ENCODE data around the gene GALNT18. TPM values are rescaled to one million over a fixed set of nuclear protein-coding genes. Genes with fewer than 3 reads are reported as not detected.

Gene GALNT18
- total and polyA plus RNA-seq, 2 donors: 7.9 to 16.1 TPM

DNA sequence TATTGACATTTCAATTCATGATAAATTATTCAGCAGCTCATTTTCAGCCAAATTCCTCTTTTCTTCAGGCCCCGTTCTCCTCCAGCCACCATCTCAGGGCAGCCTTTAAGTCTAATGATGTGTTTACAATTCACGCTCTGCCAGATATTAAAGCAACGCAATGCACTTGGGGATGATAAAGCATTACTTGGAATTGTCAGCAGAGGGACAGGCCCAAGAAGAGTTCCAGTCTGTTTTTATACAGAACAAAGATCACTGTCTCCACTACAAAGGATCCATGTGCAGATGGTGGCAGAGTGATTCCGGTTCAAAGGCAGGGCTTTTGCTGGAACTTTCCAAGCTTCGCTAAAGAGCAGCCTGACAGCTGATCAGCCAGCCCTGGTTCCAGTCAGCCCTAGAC, 13.6 kb upstream of the GALNT18 start:
- Histone ChIP-seq H3K27me3 (ENCODE audit: control insufficient read depth in 2 of 2, insufficient read depth in 1 of 2, low read length in 1 of 2) (peaks cover 0 to 10% of the 10 kb centered on the region in 2 donors), H3K27ac (ENCODE audit: low read depth in 1 of 2, low read length in 1 of 2) (no peak overlapping the region), H3K4me3 (ENCODE audit: low read length in 2 of 2) (no peak overlapping the region), H3K4me1 (ENCODE audit: control insufficient read depth in 2 of 2, insufficient read depth in 2 of 2, low read length in 2 of 2) (no peaks in the 10 kb centered on the region), H3K9me3 (ENCODE audit: control insufficient read depth in 2 of 2, insufficient read depth in 1 of 2, low read length in 1 of 2) (peaks cover 0 to 5% of the 10 kb centered on the region in 2 donors), H3K36me3 (ENCODE audit: control insufficient read depth in 2 of 2, insufficient read depth in 2 of 2, low read length in 1 of 2) (no peaks in the 10 kb centered on the region)
- 92% methylated on average over 5 of the region's 5 CpGs for WGBS
- no peak for DNase-seq (ENCODE audit: low read depth in 6 of 9, low spot score in 9 of 9)

DNA sequence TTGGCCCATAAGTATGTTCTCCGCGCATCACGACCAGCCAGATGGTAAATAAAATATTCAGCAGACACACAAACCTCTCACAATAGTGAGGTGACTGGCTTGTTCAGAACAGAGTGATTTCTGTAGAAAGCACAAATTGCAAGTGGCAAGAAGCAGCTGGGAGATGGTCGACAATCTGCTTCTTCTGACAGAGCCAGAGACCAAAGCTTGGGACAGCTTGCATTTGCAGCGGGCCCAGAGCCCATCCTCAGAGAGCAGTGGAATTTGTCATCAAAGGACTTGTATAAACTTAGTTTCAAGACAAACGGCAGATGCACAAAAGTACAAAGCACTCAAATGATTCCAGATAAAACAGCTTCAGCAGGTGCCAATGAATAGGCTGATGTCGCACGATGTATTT, 7.6 kb upstream of the GALNT18 start:
- no peaks in the 10 kb centered on the region for H3K36me3 ChIP-seq (ENCODE audit: control insufficient read depth in 2 of 2, insufficient read depth in 2 of 2, low read length in 1 of 2)
- no peak overlapping the region for H3K4me3 ChIP-seq (ENCODE audit: low read length in 2 of 2)
- 95% methylated on average over 8 of the region's 8 CpGs for WGBS
- H3K27ac ChIP-seq (ENCODE audit: low read depth in 1 of 2, low read length in 1 of 2): no peak overlapping the region
- peaks cover 0 to 5% of the 10 kb centered on the region in 2 donors for H3K9me3 ChIP-seq (ENCODE audit: control insufficient read depth in 2 of 2, insufficient read depth in 1 of 2, low read length in 1 of 2)
- peaks cover 0 to 10% of the 10 kb centered on the region in 2 donors for H3K27me3 ChIP-seq (ENCODE audit: control insufficient read depth in 2 of 2, insufficient read depth in 1 of 2, low read length in 1 of 2)
- no peak for DNase-seq (ENCODE audit: low read depth in 6 of 9, low spot score in 9 of 9)
- H3K4me1 ChIP-seq (ENCODE audit: control insufficient read depth in 2 of 2, insufficient read depth in 2 of 2, low read length in 2 of 2): no peaks in the 10 kb centered on the region

DNA sequence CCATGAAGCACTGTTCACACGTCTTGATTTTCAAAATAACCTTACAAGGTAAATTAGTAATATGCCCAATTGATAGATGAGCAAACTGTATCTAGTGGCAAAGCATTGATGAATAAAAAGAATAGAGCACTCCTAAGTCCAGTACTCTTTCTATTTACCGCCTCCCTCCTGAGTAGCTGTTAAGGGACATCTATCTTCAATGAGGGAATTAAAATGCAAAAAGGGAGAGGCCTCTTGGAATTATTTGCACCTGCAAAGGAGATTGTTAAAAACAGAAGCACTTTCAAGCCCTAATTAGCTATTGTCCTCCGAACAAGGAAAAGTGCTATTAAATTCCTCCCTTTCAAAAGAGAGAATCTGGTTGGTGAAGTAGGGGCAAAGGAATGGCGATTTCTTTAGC, 6.8 kb upstream of the GALNT18 start:
- DNase-seq (ENCODE audit: low read depth in 6 of 9, low spot score in 9 of 9): no peak

DNA sequence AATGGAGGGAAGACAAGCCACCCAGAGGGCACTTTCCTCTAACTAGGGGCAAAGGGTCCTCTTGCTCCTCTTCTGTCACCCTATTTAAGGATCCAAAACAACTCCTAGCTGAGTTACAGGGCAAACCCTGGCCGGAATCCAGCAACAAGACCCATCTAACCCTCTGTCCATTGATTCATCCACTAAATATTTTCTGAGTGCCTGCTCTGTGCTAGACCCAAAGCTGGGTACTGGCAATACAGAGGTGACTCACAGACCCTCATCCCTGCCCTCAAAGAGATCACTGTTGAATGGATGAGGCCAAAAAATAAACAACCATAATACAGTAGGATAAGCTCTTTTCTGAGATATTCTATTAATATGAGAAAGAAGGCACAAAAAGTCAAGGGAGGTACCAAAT, 4.3 kb upstream of the GALNT18 start:
- H3K4me3 ChIP-seq (ENCODE audit: low read length in 2 of 2): no peak overlapping the region
- 93% methylated on average over 1 of the region's 1 CpG for WGBS
- no peaks in the 10 kb centered on the region for H3K9me3 ChIP-seq (ENCODE audit: control insufficient read depth in 2 of 2, insufficient read depth in 1 of 2, low read length in 1 of 2)
- peaks cover 9 to 21% of the 10 kb centered on the region in 2 donors for H3K27me3 ChIP-seq (ENCODE audit: control insufficient read depth in 2 of 2, insufficient read depth in 1 of 2, low read length in 1 of 2)
- H3K4me1 ChIP-seq (ENCODE audit: control insufficient read depth in 2 of 2, insufficient read depth in 2 of 2, low read length in 2 of 2): peaks cover 2 to 10% of the 10 kb centered on the region in 2 donors
- DNase-seq (ENCODE audit: low read depth in 6 of 9, low spot score in 9 of 9): no peak
- H3K27ac ChIP-seq (ENCODE audit: low read depth in 1 of 2, low read length in 1 of 2): no peak overlapping the region
- H3K36me3 ChIP-seq (ENCODE audit: control insufficient read depth in 2 of 2, insufficient read depth in 2 of 2, low read length in 1 of 2): no peaks in the 10 kb centered on the region

More for the DNA sequence above, 6.8 kb upstream of the GALNT18 start:
- Histone ChIP-seq H3K27ac (ENCODE audit: low read depth in 1 of 2, low read length in 1 of 2) (no peak overlapping the region), H3K27me3 (ENCODE audit: control insufficient read depth in 2 of 2, insufficient read depth in 1 of 2, low read length in 1 of 2) (peaks cover 0 to 12% of the 10 kb centered on the region in 2 donors), H3K4me3 (ENCODE audit: low read length in 2 of 2) (no peak overlapping the region), H3K4me1 (ENCODE audit: control insufficient read depth in 2 of 2, insufficient read depth in 2 of 2, low read length in 2 of 2) (no peaks in the 10 kb centered on the region), H3K36me3 (ENCODE audit: control insufficient read depth in 2 of 2, insufficient read depth in 2 of 2, low read length in 1 of 2) (no peaks in the 10 kb centered on the region), H3K9me3 (ENCODE audit: control insufficient read depth in 2 of 2, insufficient read depth in 1 of 2, low read length in 1 of 2) (peaks cover 0 to 5% of the 10 kb centered on the region in 2 donors)
- WGBS: 96% methylated on average over 4 of the region's 4 CpGs

GRCh38 chr11:11624926-11625325, 3.1 kb upstream of the GALNT18 start:
- WGBS: 98% methylated on average over 4 of the region's 4 CpGs

DNA sequence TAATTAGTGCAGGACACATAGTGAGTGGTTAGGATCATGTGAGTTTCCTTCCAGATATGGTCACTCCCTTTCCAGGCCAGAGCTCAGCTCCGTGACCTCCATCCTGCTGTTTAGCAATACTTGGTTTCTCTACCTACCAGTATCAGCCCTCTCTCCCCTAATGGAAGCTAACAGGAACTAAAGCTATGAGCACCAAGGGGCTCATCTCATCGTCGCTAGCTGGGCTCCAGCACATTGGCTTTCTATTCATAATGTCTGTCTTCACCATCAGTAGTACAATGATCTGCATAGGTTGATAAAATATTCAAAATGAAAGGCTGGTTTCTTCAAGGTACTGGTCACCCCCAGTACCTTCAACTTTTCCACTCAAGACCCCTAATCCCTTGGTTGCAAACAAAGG, 2.4 kb upstream of the GALNT18 start:
- WGBS: 93% methylated on average over 3 of the region's 3 CpGs
- H3K4me3 ChIP-seq (ENCODE audit: low read length in 2 of 2): no peak overlapping the region
- H3K27me3 ChIP-seq (ENCODE audit: control insufficient read depth in 2 of 2, insufficient read depth in 1 of 2, low read length in 1 of 2): peaks cover 25 to 40% of the 10 kb centered on the region in 2 donors
- peaks cover 2 to 24% of the 10 kb centered on the region in 2 donors for H3K4me1 ChIP-seq (ENCODE audit: control insufficient read depth in 2 of 2, insufficient read depth in 2 of 2, low read length in 2 of 2)
- H3K36me3 ChIP-seq (ENCODE audit: control insufficient read depth in 2 of 2, insufficient read depth in 2 of 2, low read length in 1 of 2): no peaks in the 10 kb centered on the region
- DNase-seq (ENCODE audit: low read depth in 6 of 9, low spot score in 9 of 9): no peak
- no peaks in the 10 kb centered on the region for H3K9me3 ChIP-seq (ENCODE audit: control insufficient read depth in 2 of 2, insufficient read depth in 1 of 2, low read length in 1 of 2)
- H3K27ac ChIP-seq (ENCODE audit: low read depth in 1 of 2, low read length in 1 of 2): no peak overlapping the region

More at GRCh38 chr11:11624926-11625325, 3.1 kb upstream of the GALNT18 start:
- peaks cover 2 to 20% of the 10 kb centered on the region in 2 donors for H3K4me1 ChIP-seq (ENCODE audit: control insufficient read depth in 2 of 2, insufficient read depth in 2 of 2, low read length in 2 of 2)
- no peak overlapping the region for H3K4me3 ChIP-seq (ENCODE audit: low read length in 2 of 2)
- peaks cover 21 to 33% of the 10 kb centered on the region in 2 donors for H3K27me3 ChIP-seq (ENCODE audit: control insufficient read depth in 2 of 2, insufficient read depth in 1 of 2, low read length in 1 of 2)
- H3K9me3 ChIP-seq (ENCODE audit: control insufficient read depth in 2 of 2, insufficient read depth in 1 of 2, low read length in 1 of 2): no peaks in the 10 kb centered on the region
- no peak for DNase-seq (ENCODE audit: low read depth in 6 of 9, low spot score in 9 of 9)
- no peaks in the 10 kb centered on the region for H3K36me3 ChIP-seq (ENCODE audit: control insufficient read depth in 2 of 2, insufficient read depth in 2 of 2, low read length in 1 of 2)
- H3K27ac ChIP-seq (ENCODE audit: low read depth in 1 of 2, low read length in 1 of 2): no peak overlapping the region

- DNase-seq (ENCODE audit: low read depth in 6 of 9, low spot score in 9 of 9): no peak
- H3K9me3 ChIP-seq (ENCODE audit: control insufficient read depth in 2 of 2, insufficient read depth in 1 of 2, low read length in 1 of 2): no peaks in the 10 kb centered on the region
- 90% methylated on average over 5 of the region's 5 CpGs for WGBS
- H3K4me3 ChIP-seq (ENCODE audit: low read length in 2 of 2): no peak overlapping the region
- H3K4me1 ChIP-seq (ENCODE audit: control insufficient read depth in 2 of 2, insufficient read depth in 2 of 2, low read length in 2 of 2): peaks cover 2 to 27% of the 10 kb centered on the region in 2 donors
- no peaks in the 10 kb centered on the region for H3K36me3 ChIP-seq (ENCODE audit: control insufficient read depth in 2 of 2, insufficient read depth in 2 of 2, low read length in 1 of 2)
- H3K27ac ChIP-seq (ENCODE audit: low read depth in 1 of 2, low read length in 1 of 2): peak overlapping the region in 1 of 2 donors; percentile 9
- peaks cover 27 to 42% of the 10 kb centered on the region in 2 donors for H3K27me3 ChIP-seq (ENCODE audit: control insufficient read depth in 2 of 2, insufficient read depth in 1 of 2, low read length in 1 of 2)
Observed at GRCh38 chr11:11622772-11623171, 967 bp upstream of the GALNT18 start.

DNA sequence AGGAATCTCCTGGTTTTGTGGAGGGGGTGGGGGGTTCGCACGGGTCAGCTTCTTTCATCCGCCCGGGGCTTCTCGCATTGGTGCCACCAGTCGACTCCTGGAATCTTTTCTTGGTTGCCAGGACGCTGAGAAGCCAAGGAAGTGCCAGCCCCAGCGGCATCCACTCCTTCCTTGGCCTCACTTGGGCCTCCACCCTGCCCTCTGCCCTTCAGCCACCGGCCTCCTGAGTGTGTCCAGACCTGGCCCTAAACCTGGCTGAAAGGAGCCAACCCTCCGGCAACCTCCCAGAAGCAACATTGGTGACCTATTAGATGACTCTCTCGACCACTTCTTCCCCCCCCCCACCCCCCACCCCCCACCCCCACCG, 518 bp upstream of the GALNT18 start:
- no peaks in the 10 kb centered on the region for H3K36me3 ChIP-seq (ENCODE audit: control insufficient read depth in 2 of 2, insufficient read depth in 2 of 2, low read length in 1 of 2)
- no peak overlapping the region for H3K27ac ChIP-seq (ENCODE audit: low read depth in 1 of 2, low read length in 1 of 2)
- 34% methylated on average over 12 of the region's 12 CpGs for WGBS
- no peaks in the 10 kb centered on the region for H3K9me3 ChIP-seq (ENCODE audit: control insufficient read depth in 2 of 2, insufficient read depth in 1 of 2, low read length in 1 of 2)
- no peak for DNase-seq (ENCODE audit: low read depth in 6 of 9, low spot score in 9 of 9)
- peaks cover 27 to 42% of the 10 kb centered on the region in 2 donors for H3K27me3 ChIP-seq (ENCODE audit: control insufficient read depth in 2 of 2, insufficient read depth in 1 of 2, low read length in 1 of 2)
- H3K4me1 ChIP-seq (ENCODE audit: control insufficient read depth in 2 of 2, insufficient read depth in 2 of 2, low read length in 2 of 2): peaks cover 2 to 27% of the 10 kb centered on the region in 2 donors
- H3K4me3 ChIP-seq (ENCODE audit: low read length in 2 of 2): peak overlapping the region in 1 of 2 donors; percentile 22

DNA sequence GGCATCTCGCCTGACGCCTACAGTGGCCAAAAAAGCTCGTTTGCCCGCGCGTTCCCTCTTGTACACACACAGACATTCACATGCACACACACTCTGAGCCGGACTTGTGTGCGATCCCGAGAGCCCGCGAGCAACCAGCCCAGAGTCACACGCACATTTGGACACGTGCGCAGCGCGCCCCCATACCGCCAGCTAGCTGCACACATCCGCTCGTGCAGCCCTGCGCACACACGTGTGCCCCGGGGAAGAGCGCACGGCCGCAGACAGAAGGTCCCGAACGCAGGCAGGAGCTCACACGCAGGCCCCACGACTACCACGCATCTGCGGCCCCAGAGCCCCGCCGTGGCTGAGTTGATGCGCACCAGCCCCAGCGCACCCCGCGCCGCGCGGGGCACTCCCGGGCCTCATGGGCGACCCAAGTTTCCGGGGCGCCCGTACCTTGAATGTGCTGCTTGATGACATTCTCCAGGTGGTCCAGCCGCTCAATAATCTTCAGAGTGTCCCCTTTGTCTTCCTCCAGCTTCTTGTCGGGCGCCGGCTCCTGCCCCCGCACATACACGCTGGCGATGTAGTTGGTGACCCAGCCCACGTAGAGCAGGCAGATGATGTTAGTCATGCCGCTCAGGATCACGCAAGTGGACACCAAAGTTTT, 758 bp downstream of the GALNT18 start:
- no peaks in the 10 kb centered on the region for H3K36me3 ChIP-seq (ENCODE audit: control insufficient read depth in 2 of 2, insufficient read depth in 2 of 2, low read length in 1 of 2)
- H3K4me3 ChIP-seq (ENCODE audit: low read length in 2 of 2): peak overlapping the region; percentile 50 to 61
- H3K27ac ChIP-seq (ENCODE audit: low read depth in 1 of 2, low read length in 1 of 2): no peak overlapping the region
- peaks cover 27 to 42% of the 10 kb centered on the region in 2 donors for H3K27me3 ChIP-seq (ENCODE audit: control insufficient read depth in 2 of 2, insufficient read depth in 1 of 2, low read length in 1 of 2)
- H3K4me1 ChIP-seq (ENCODE audit: control insufficient read depth in 2 of 2, insufficient read depth in 2 of 2, low read length in 2 of 2): peaks cover 2 to 27% of the 10 kb centered on the region in 2 donors
- 2% methylated on average over 55 of the region's 55 CpGs for WGBS
- H3K9me3 ChIP-seq (ENCODE audit: control insufficient read depth in 2 of 2, insufficient read depth in 1 of 2, low read length in 1 of 2): no peaks in the 10 kb centered on the region
- peak in 7 of 9 donors; percentile 30 to 74 (median 44) for DNase-seq (ENCODE audit: low read depth in 6 of 9, low spot score in 9 of 9)
